OCI-LY1 (cell line): ENCODE data around the gene DDX46.

Experiments
- H2AFZ ChIP-seq: fragments of 200-600 bp; sonication (generic), shearing (Covaris generic); 2 replicates; pipeline ENCODE4 v1.6.0; 2014; ENCODE audit warnings: antibody characterized with exemption, mild to moderate bottlenecking, low read length
- H3F3A ChIP-seq: fragments of 200-600 bp; sonication (generic), shearing (Covaris generic); 2 replicates; pipeline ENCODE4 v1.6.0; 2014; ENCODE audit warnings: mild to moderate bottlenecking, antibody characterized with exemption, low read length, moderate library complexity; ENCODE audit not compliant: insufficient read depth
- H3K27ac ChIP-seq: fragments of 200-600 bp; sonication (generic); 2 replicates; pipeline ENCODE4 v1.5.1; 2014; ENCODE audit warnings: low read length, mixed run types, mild to moderate bottlenecking, low read depth; ENCODE audit not compliant: poor library complexity, severe bottlenecking
- H3K27me3 ChIP-seq: fragments of 200-600 bp; sonication (generic); 2 replicates; pipeline ENCODE4 v1.6.0; 2014; ENCODE audit warnings: antibody characterized with exemption, mild to moderate bottlenecking, low read length, moderate library complexity; ENCODE audit not compliant: insufficient read depth
- H3K36me3 ChIP-seq: fragments of 200-600 bp; sonication (generic); 2 replicates; pipeline ENCODE4 v1.6.1; 2014; ENCODE audit warnings: mild to moderate bottlenecking, antibody characterized with exemption, low read length, moderate library complexity, mixed read lengths; ENCODE audit not compliant: insufficient read depth
- H3K4me1 ChIP-seq: fragments of 200-600 bp; sonication (generic); 2 replicates; pipeline ENCODE4 v1.5.1; 2014; ENCODE audit warnings: mild to moderate bottlenecking, low read length, moderate library complexity; ENCODE audit not compliant: insufficient read depth, severe bottlenecking
- H3K4me2 ChIP-seq: fragments of 200-600 bp; sonication (generic), shearing (Covaris generic); 2 replicates; pipeline ENCODE4 v1.6.1; 2014; ENCODE audit warnings: low read length
- H3K4me3 ChIP-seq: fragments of 200-600 bp; sonication (generic); 2 replicates; pipeline ENCODE4 v1.5.1; 2014; ENCODE audit warnings: low read length, low read depth, mild to moderate bottlenecking, mixed read lengths; ENCODE audit not compliant: poor library complexity, severe bottlenecking
- H3K79me2 ChIP-seq: fragments of 200-600 bp; shearing (Covaris generic); 2 replicates; pipeline ENCODE4 v1.6.1; 2016; ENCODE audit warnings: mixed run types, low read length, mixed read lengths; ENCODE audit not compliant: insufficient read depth
- H3K9ac ChIP-seq: fragments of 200-600 bp; sonication (generic), shearing (Covaris generic); 2 replicates; pipeline ENCODE4 v1.6.1; 2014; ENCODE audit warnings: mild to moderate bottlenecking, low read length, mixed read lengths
- H3K9me2 ChIP-seq: fragments of 200-600 bp; sonication (generic), shearing (Covaris generic); 2 replicates; pipeline ENCODE4 v1.6.1; 2014; ENCODE audit warnings: low read depth, mild to moderate bottlenecking, low read length, mixed read lengths
- H3K9me3 ChIP-seq: fragments of 200-600 bp; shearing (Covaris generic); 2 replicates; pipeline ENCODE4 v1.6.1; 2014; ENCODE audit warnings: low read length, mixed read lengths
- H4K20me1 ChIP-seq: fragments of 200-600 bp; sonication (generic), shearing (Covaris generic); 2 replicates; pipeline ENCODE4 v1.6.0; 2016; ENCODE audit warnings: mild to moderate bottlenecking, low read length; ENCODE audit not compliant: insufficient read depth
- CTCF ChIP-seq: fragments of 200-600 bp; sonication (generic), shearing (Covaris generic); IDR thresholded peaks from 2 replicates; pipeline ENCODE4 v1.5.1; 2017; ENCODE audit warnings: mild to moderate bottlenecking, antibody characterized with exemption, low read length, moderate library complexity, mixed read lengths
- EZH2 ChIP-seq: fragments of 200-600 bp; sonication (generic), shearing (Covaris generic); IDR thresholded peaks from 2 replicates; pipeline ENCODE4 v1.8.0; 2017; ENCODE audit warnings: borderline replicate concordance, mixed run types, mild to moderate bottlenecking, antibody characterized with exemption, low read length, moderate library complexity, mixed read lengths

The DDX46 gene

GRCh38 chr5:134787692-134788091, 29.1 kb downstream of the DDX46 start:
- H3K9me3 ChIP-seq, result no peaks in the 10 kb centered on the region
- TF ChIP-seq EZH2 (no peak), CTCF (no peak)
- no peaks in the 10 kb centered on the region for H3F3A ChIP-seq
- no peak overlapping the region for H3K9ac ChIP-seq
- H3K27ac ChIP-seq, result no peak overlapping the region
- H4K20me1 ChIP-seq, result no peaks in the 10 kb centered on the region
- H3K4me2 ChIP-seq, result no peak overlapping the region
- no peaks in the 10 kb centered on the region for H3K9me2 ChIP-seq
- H2AFZ ChIP-seq, result no peak overlapping the region
- no peaks in the 10 kb centered on the region for H3K4me1 ChIP-seq
- H3K36me3 ChIP-seq, result peaks cover 87% of the 10 kb centered on the region
- H3K79me2 ChIP-seq, result no peaks in the 10 kb centered on the region
- H3K4me3 ChIP-seq, result no peak overlapping the region
- H3K27me3 ChIP-seq, result no peaks in the 10 kb centered on the region

GRCh38 chr5:134791580-134791979, 33.0 kb downstream of the DDX46 start:
- Histone ChIP-seq H3K9ac (no peak overlapping the region), H3K27me3 (no peaks in the 10 kb centered on the region), H3K27ac (no peak overlapping the region), H3F3A (no peaks in the 10 kb centered on the region), H3K79me2 (no peaks in the 10 kb centered on the region), H4K20me1 (no peaks in the 10 kb centered on the region), H3K4me2 (no peak overlapping the region), H3K9me3 (no peaks in the 10 kb centered on the region), H2AFZ (no peak overlapping the region), H3K4me1 (no peaks in the 10 kb centered on the region), H3K36me3 (peaks cover 90% of the 10 kb centered on the region), H3K9me2 (no peaks in the 10 kb centered on the region), H3K4me3 (no peak overlapping the region)
- TF ChIP-seq EZH2 (no peak), CTCF (no peak)

GRCh38 chr5:134792286-134792685, 33.7 kb downstream of the DDX46 start:
- H3F3A ChIP-seq, result no peaks in the 10 kb centered on the region
- no peak overlapping the region for H3K4me2 ChIP-seq
- TF ChIP-seq EZH2, result no peak
- TF ChIP-seq CTCF, result no peak
- no peaks in the 10 kb centered on the region for H3K27me3 ChIP-seq
- no peaks in the 10 kb centered on the region for H4K20me1 ChIP-seq
- no peak overlapping the region for H3K27ac ChIP-seq
- H3K9ac ChIP-seq, result no peak overlapping the region
- no peaks in the 10 kb centered on the region for H3K9me3 ChIP-seq
- H3K36me3 ChIP-seq, result peaks cover 87% of the 10 kb centered on the region
- H2AFZ ChIP-seq, result no peak overlapping the region
- no peak overlapping the region for H3K4me3 ChIP-seq
- H3K79me2 ChIP-seq, result no peaks in the 10 kb centered on the region
- no peaks in the 10 kb centered on the region for H3K4me1 ChIP-seq
- H3K9me2 ChIP-seq, result no peaks in the 10 kb centered on the region
